Measurements from ENCODE around the gene ATP8B4. TPM values are rescaled to one million over a fixed set of nuclear protein-coding genes. Genes with fewer than 3 reads are reported as not detected.

ATP8B4 gene
- total and polyA plus RNA-seq, 2 of the 8 experiments (the other 6 are each of a cell fraction or from before 2014, with no cell fraction given), result 0.17 to 0.24 TPM

- H4K91ac ChIP-seq (replicated peaks; ENCODE audit: insufficient read length, low read length), result no peak overlapping the region
- H3K27ac ChIP-seq (ENCODE audit: low read depth, low read length), result no peak overlapping the region
- WGBS, 2 experiments (ENCODE audit: extremely low coverage in 1 of 2, insufficient coverage in 1 of 2, insufficient read length in 1 of 2, insufficient replicate concordance in 2 of 2, low coverage in 1 of 2, low lambda C conversion rate in 2 of 2, missing lambda C conversion rate in 1 of 2), result 98% methylated on average over 3 of the region's 3 CpGs; no CpG with 5 or more reads in 1 of the 2 experiments
- H2BK20ac ChIP-seq (ENCODE audit: low read length), result no peak overlapping the region
- H3K9me3 ChIP-seq (ENCODE audit: insufficient read depth in 2 of 2, low read depth in 1 of 2, low read length in 1 of 2), result no peaks in the 10 kb centered on the region
- H2BK5ac ChIP-seq (ENCODE audit: low read depth, low read length), result no peak overlapping the region
- DNase-seq (ENCODE audit: low read depth in 1 of 2, low spot score in 2 of 2) (no peak), FAIRE-seq (no peak)
- no peak overlapping the region for H2BK12ac ChIP-seq (ENCODE audit: low read depth, low read length)
- H4K8ac ChIP-seq (ENCODE audit: extremely low read depth, insufficient read depth, low read length), result no peak overlapping the region
- ChIA-PET POLR2A (ENCODE audit: partially characterized antibody) (no interaction called here), CTCF (ENCODE audit: partially characterized antibody) (interaction anchor here (0.6 to 5.2 kb wide), 3 partner anchors 12 to 409 kb away, joined by 3 to 31 read pairs (median 4); no protein-coding TSS in a partner anchor)
- no peak overlapping the region for H3K56ac ChIP-seq (replicated peaks; ENCODE audit: insufficient read length, low read depth, low read length)
- H4K5ac ChIP-seq (ENCODE audit: insufficient read length, low read depth, low read length), result no peak overlapping the region
- H3K27me3 ChIP-seq (replicated peaks in 1 of 4; ENCODE audit: control insufficient read depth in 3 of 4, extremely low read depth in 1 of 4, insufficient read depth in 3 of 4, low read length in 3 of 4), result no peaks in the 10 kb centered on the region
- no peaks in the 10 kb centered on the region for H3K79me2 ChIP-seq (ENCODE audit: control insufficient read depth in 1 of 2, insufficient read depth in 2 of 2, low read length in 2 of 2)
- H3K18ac ChIP-seq (ENCODE audit: extremely low read depth, low read length), result no peak overlapping the region
- no peak overlapping the region for H3K14ac ChIP-seq (ENCODE audit: insufficient read length)
- no peak overlapping the region for H2BK15ac ChIP-seq (ENCODE audit: low read length)
- H3K23ac ChIP-seq (ENCODE audit: insufficient read length), result no peak overlapping the region
- H2AFZ ChIP-seq (ENCODE audit: low read length), result no peak overlapping the region
- H4K20me1 ChIP-seq (replicated peaks in 1 of 2; ENCODE audit: control insufficient read depth in 1 of 2, insufficient read depth in 2 of 2, low read length in 2 of 2), result no peaks in the 10 kb centered on the region
- no peak for TF ChIP-seq CHD2 (IDR thresholded peaks at IDR 0.05; ENCODE audit: low read length)
- TF ChIP-seq KDM5A (IDR thresholded peaks at IDR 0.05; ENCODE audit: low read length), result no peak
- TF ChIP-seq CEBPB (IDR thresholded peaks at IDR 0.05; ENCODE audit: low read depth, low read length), result no peak
- no peak for TF ChIP-seq JUN (IDR thresholded peaks at IDR 0.05; ENCODE audit: low read depth, low read length)
- TF ChIP-seq GTF2F1 (IDR thresholded peaks at IDR 0.05; ENCODE audit: borderline replicate concordance, low read depth, low read length), result no peak
- TF ChIP-seq EZH2 (IDR thresholded peaks at IDR 0.05; ENCODE audit: low read depth, low read length, severe bottlenecking), result no peak
- no peak for TF ChIP-seq MAFK (IDR thresholded peaks at IDR 0.05; ENCODE audit: low read depth, low read length)
- no peak for TF ChIP-seq NRF1 (IDR thresholded peaks at IDR 0.05; ENCODE audit: low read depth, low read length)
- TF ChIP-seq TAF1 (IDR thresholded peaks at IDR 0.05; ENCODE audit: low read depth, low read length), result no peak
- TF ChIP-seq SIRT6 (IDR thresholded peaks at IDR 0.05; ENCODE audit: low read length), result no peak
- TF ChIP-seq, protein P1, sequence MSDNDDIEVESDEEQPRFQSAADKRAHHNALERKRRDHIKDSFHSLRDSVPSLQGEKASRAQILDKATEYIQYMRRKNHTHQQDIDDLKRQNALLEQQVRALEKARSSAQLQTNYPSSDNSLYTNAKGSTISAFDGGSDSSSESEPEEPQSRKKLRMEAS (IDR thresholded peaks at IDR 0.05), result no peak
- no peak overlapping the region for H3K9ac ChIP-seq (replicated peaks in 1 of 4; ENCODE audit: extremely low read depth in 1 of 4, low read depth in 3 of 4, low read length in 3 of 4)
- H3K4me3 ChIP-seq (ENCODE audit: extremely low read depth in 1 of 4, insufficient read depth in 2 of 4, low read depth in 3 of 4, low read length in 4 of 4), result no peak overlapping the region
- H3K79me1 ChIP-seq (ENCODE audit: low read depth, low read length), result no peaks in the 10 kb centered on the region
- H3K36me3 ChIP-seq (ENCODE audit: control insufficient read depth in 2 of 4, insufficient read depth in 4 of 4, low read length in 3 of 4), result no peaks in the 10 kb centered on the region
- H2AK5ac ChIP-seq (ENCODE audit: low read depth, low read length), result no peak overlapping the region
- no peaks in the 10 kb centered on the region for H3K23me2 ChIP-seq (ENCODE audit: low read depth, low read length)
- no peak overlapping the region for H3K4me2 ChIP-seq (ENCODE audit: insufficient read depth in 1 of 2, low read depth in 2 of 2, low read length in 2 of 2)
- H3K4ac ChIP-seq (replicated peaks; ENCODE audit: insufficient read length, low read depth, low read length), result no peak overlapping the region
- peaks cover 0 to 2% (median 0%) of the 10 kb centered on the region in 4 experiments; a peak in 3 of 7 replicates for H3K4me1 ChIP-seq (replicated peaks in 1 of 4; ENCODE audit: control insufficient read depth in 3 of 4, insufficient read depth in 4 of 4, low read length in 3 of 4)
- H2BK120ac ChIP-seq (replicated peaks; ENCODE audit: low read depth, low read length), result no peak overlapping the region
Observed at GRCh38 chr15:49888734-49889133, 230.3 kb downstream of the ATP8B4 start.
